ENCODE data around the gene TAMALIN.

Gene TAMALIN

DNA sequence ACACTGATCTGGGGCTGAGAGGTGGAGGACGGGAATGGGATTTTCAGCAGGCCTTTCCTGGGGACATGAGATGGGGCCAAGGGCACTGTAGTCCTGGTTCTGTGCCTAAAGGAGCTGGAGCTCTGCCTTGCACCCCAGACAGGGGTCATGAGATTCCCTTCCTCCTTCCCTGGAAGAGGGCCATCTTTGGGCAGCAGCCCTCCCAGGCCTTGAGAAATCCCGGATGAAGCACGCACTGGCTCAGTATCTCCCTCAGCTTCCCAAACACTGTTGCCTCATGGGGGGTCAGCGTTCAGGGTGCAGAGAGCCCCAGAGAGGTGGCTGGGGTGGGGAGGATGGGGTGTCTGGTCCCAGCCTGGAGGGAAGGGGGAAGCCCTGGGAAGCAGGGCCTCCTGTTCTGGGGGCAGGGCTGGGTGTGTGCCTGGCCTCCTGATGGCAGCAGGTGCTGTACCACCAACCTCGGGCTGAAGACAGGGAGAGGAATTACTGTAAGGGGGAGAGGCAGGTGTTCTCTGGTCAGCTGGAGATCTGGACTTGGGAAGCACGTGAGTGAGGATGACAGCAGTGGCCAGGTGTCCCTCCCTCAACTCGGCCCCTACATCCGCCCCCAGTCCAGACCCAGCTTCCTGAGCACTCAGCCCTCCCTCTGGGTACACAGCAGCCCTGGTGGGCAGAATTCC is 36.1 kb downstream of the TAMALIN start:
- no peaks in the 10 kb centered on the region for H3K9me2 ChIP-seq (replicated peaks; ENCODE audit: insufficient read depth, low read length)
- no peaks in the 10 kb centered on the region for H3K9me3 ChIP-seq (ENCODE audit: insufficient read depth, low read length)
- H3F3A ChIP-seq (ENCODE audit: insufficient read depth): no peaks in the 10 kb centered on the region
- H3K4me3 ChIP-seq (ENCODE audit: insufficient read depth, low read length, poor library complexity, severe bottlenecking): no peak overlapping the region
- H3K4me2 ChIP-seq (ENCODE audit: low read depth, low read length, poor library complexity, severe bottlenecking): peak overlapping the region; percentile 42
- H3K9ac ChIP-seq (ENCODE audit: low read length): peak overlapping the region; percentile 36; the same call in 1 of the 2 replicates
- no peaks in the 10 kb centered on the region for H3K79me2 ChIP-seq (ENCODE audit: insufficient read depth, low read length)
- no peak for TF ChIP-seq EZH2phosphoT487 (conservative IDR thresholded peaks at IDR 0.05; ENCODE audit: low read length)
- TF ChIP-seq, protein P1, sequence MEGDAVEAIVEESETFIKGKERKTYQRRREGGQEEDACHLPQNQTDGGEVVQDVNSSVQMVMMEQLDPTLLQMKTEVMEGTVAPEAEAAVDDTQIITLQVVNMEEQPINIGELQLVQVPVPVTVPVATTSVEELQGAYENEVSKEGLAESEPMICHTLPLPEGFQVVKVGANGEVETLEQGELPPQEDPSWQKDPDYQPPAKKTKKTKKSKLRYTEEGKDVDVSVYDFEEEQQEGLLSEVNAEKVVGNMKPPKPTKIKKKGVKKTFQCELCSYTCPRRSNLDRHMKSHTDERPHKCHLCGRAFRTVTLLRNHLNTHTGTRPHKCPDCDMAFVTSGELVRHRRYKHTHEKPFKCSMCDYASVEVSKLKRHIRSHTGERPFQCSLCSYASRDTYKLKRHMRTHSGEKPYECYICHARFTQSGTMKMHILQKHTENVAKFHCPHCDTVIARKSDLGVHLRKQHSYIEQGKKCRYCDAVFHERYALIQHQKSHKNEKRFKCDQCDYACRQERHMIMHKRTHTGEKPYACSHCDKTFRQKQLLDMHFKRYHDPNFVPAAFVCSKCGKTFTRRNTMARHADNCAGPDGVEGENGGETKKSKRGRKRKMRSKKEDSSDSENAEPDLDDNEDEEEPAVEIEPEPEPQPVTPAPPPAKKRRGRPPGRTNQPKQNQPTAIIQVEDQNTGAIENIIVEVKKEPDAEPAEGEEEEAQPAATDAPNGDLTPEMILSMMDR (IDR thresholded peaks at IDR 0.05; ENCODE audit: insufficient read depth, low read length, poor library complexity, severe bottlenecking): no peak
- no peaks in the 10 kb centered on the region for H3K27me3 ChIP-seq (ENCODE audit: low read length)
- no peak overlapping the region for H2AFZ ChIP-seq (ENCODE audit: low read depth, low read length, severe bottlenecking)
- no peaks in the 10 kb centered on the region for H3K36me3 ChIP-seq (ENCODE audit: low read length)
- no peaks in the 10 kb centered on the region for H4K20me1 ChIP-seq (ENCODE audit: low read depth, low read length)
- no peak overlapping the region for H3K27ac ChIP-seq (ENCODE audit: low read depth, low read length)

DNA sequence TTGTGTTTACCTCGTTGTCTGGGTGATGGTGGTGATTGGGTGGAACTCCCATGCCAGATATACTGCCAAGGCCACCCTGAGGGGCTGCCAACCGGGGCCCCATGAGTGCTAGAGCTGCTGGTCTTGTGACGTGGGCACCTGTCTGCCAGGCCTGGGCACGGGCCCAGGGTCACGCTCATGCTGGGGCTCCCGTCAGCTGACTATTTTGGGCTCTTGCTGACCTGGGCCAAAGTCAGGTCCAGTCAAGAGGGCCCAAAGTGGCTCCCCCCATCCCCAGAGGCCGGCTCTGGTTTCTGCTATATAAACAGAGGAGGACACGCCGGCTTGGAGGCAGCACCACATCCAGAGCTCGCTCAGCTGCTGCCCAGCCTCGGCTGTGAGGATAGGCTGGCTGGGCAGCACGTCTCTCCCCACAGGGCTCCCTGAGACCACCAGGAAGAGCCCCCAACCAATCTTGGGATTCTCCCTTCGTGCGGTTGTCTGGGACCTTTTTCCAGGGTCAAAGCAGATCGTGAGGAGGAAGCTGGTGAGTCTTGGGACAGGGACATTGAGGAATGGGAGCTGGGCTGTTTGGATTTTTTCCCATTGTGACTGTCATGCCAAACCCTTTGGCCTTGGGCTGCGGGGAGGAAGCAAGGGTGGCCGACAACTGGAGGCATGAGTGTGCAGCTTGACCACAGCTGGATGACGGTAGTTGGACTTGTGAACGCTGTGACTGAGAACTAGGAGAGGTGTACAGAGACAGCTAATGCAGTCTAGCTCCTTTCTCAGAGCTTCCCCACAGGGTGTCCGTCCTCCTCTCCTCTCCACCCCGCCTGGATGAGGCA is 36.9 kb downstream of the TAMALIN start:
- no peaks in the 10 kb centered on the region for H3K79me2 ChIP-seq (ENCODE audit: insufficient read depth, low read length)
- H3F3A ChIP-seq (ENCODE audit: insufficient read depth): no peaks in the 10 kb centered on the region
- H3K27ac ChIP-seq (ENCODE audit: low read depth, low read length): no peak overlapping the region
- no peaks in the 10 kb centered on the region for H3K36me3 ChIP-seq (ENCODE audit: low read length)
- no peak for TF ChIP-seq EZH2phosphoT487 (conservative IDR thresholded peaks at IDR 0.05; ENCODE audit: low read length)
- TF ChIP-seq, protein P1 (IDR thresholded peaks at IDR 0.05; ENCODE audit: insufficient read depth, low read length, poor library complexity, severe bottlenecking): no peak
- H3K9me2 ChIP-seq (replicated peaks; ENCODE audit: insufficient read depth, low read length): no peaks in the 10 kb centered on the region
- no peaks in the 10 kb centered on the region for H4K20me1 ChIP-seq (ENCODE audit: low read depth, low read length)
- no peak overlapping the region for H3K9ac ChIP-seq (ENCODE audit: low read length)
- no peak overlapping the region for H3K4me3 ChIP-seq (ENCODE audit: insufficient read depth, low read length, poor library complexity, severe bottlenecking)
- no peaks in the 10 kb centered on the region for H3K9me3 ChIP-seq (ENCODE audit: insufficient read depth, low read length)
- H3K27me3 ChIP-seq (ENCODE audit: low read length): no peaks in the 10 kb centered on the region
- no peak overlapping the region for H3K4me2 ChIP-seq (ENCODE audit: low read depth, low read length, poor library complexity, severe bottlenecking)
- no peak overlapping the region for H2AFZ ChIP-seq (ENCODE audit: low read depth, low read length, severe bottlenecking)

DNA sequence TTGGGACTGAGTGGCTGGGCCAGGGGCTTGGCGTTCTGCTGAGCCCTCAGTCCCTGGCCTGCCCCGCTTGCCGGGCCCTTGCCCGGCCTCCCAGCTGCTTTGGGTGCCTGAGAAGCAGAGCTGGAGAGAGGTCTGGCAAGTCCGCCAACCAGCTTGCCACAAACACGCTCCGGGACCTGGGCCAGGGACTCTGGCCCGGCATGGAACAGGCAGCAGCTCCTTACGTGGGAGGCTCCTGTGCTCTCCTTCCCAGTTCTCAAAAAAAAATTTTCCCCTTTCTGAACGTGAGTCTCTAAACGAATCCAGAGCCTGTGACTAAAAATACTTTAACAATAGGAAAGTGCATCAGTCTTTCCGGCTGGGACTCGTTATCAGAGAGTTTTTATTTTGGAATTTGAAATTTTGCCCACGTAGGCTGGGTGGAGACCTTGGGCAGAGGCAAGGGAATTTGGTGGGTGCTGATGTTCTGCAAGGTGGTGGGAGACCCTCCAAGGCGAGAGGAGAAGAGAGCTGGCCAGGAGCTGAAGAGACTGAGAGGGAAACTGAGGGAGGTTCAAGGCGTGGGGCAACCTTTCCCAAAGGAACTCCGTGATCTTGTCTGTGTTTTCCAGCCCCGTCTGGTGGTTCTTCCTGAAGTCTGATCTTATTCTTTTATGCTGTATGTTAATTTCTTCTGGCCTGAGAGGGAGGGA is 37.7 kb downstream of the TAMALIN start:
- Histone ChIP-seq H4K20me1 (ENCODE audit: low read depth, low read length) (no peaks in the 10 kb centered on the region), H3F3A (ENCODE audit: insufficient read depth) (no peaks in the 10 kb centered on the region), H3K4me2 (ENCODE audit: low read depth, low read length, poor library complexity, severe bottlenecking) (no peak overlapping the region), H3K9me2 (replicated peaks; ENCODE audit: insufficient read depth, low read length) (no peaks in the 10 kb centered on the region), H3K4me3 (ENCODE audit: insufficient read depth, low read length, poor library complexity, severe bottlenecking) (no peak overlapping the region), H2AFZ (ENCODE audit: low read depth, low read length, severe bottlenecking) (no peak overlapping the region), H3K27me3 (ENCODE audit: low read length) (no peaks in the 10 kb centered on the region), H3K36me3 (ENCODE audit: low read length) (no peaks in the 10 kb centered on the region), H3K9me3 (ENCODE audit: insufficient read depth, low read length) (no peaks in the 10 kb centered on the region), H3K79me2 (ENCODE audit: insufficient read depth, low read length) (no peaks in the 10 kb centered on the region), H3K9ac (ENCODE audit: low read length) (no peak overlapping the region), H3K27ac (ENCODE audit: low read depth, low read length) (no peak overlapping the region)
- TF ChIP-seq EZH2phosphoT487 (conservative IDR thresholded peaks at IDR 0.05; ENCODE audit: low read length): no peak
- TF ChIP-seq, protein P1 (IDR thresholded peaks at IDR 0.05; ENCODE audit: insufficient read depth, low read length, poor library complexity, severe bottlenecking): no peak
